K562 (cell line): ENCODE data around the gene AHCY. TPM values are rescaled to one million over a fixed set of nuclear protein-coding genes. Genes with fewer than 3 reads are reported as not detected.

Experiments
- BHLHE40 ChIP-seq: IDR thresholded peaks from 2 replicates; pipeline ENCODE4 v1.6.1; 2011; ENCODE audit warnings: low read length, improper control_type of control experiment
- CBX2 ChIP-seq: fragments of 200-600 bp; sonication (generic); IDR thresholded peaks from one replicate; pipeline ENCODE4 v1.6.1; 2012; ENCODE audit warnings: mild to moderate bottlenecking, low read length, inconsistent platforms; ENCODE audit not compliant: insufficient read depth, poor library complexity, severe bottlenecking
- CREB3 ChIP-seq: fragments of 450-650 bp; conservative IDR thresholded peaks from 2 replicates; pipeline ENCODE4 v1.6.1; 2016; ENCODE audit warnings: missing genetic modification characterization, low read depth, mild to moderate bottlenecking, missing compliant biosample characterization, moderate library complexity
- FOXK1 ChIP-seq: sonication (generic); formaldehyde crosslinking; IDR thresholded peaks from 2 replicates; pipeline ENCODE4 v1.8.0; 2022; ENCODE audit warnings: missing genetic modification reagents, mild to moderate bottlenecking, borderline replicate concordance
- GABPB2 ChIP-seq: fragments of 250-450 bp; sonication (Bioruptor Pico); conservative IDR thresholded peaks from 2 replicates; pipeline ENCODE4 v1.5.1; 2021; ENCODE audit warnings: mild to moderate bottlenecking
- MCM3 ChIP-seq: fragments of 450-650 bp; IDR thresholded peaks from 2 replicates; pipeline ENCODE4 v1.6.1; 2016
- NFATC3 ChIP-seq: fragments of 450-650 bp; IDR thresholded peaks from 2 replicates; pipeline ENCODE4 v1.6.1; 2017; ENCODE audit warnings: mild to moderate bottlenecking
- RAD21 ChIP-seq, 2 experiments: fragments of 250-450 bp in 1 of 2; fragments of 450-650 bp in 1 of 2; sonication (Bioruptor Pico) in 1 of 2; formaldehyde crosslinking in 1 of 2; IDR thresholded peaks in 1 of 2; conservative IDR thresholded peaks in 1 of 2; 2 replicates each; pipeline versions ENCODE4 v1.4.0 to v1.8.0; 2020 to 2022; ENCODE audit warnings: mild to moderate bottlenecking in 2 of 2, moderate library complexity in 1 of 2
- SMAD2 ChIP-seq: fragments of 150-350 bp; IDR thresholded peaks from 2 replicates; pipeline ENCODE4 v1.6.1; 2014; ENCODE audit warnings: low read depth, mild to moderate bottlenecking, low read length
- SRSF1 ChIP-seq: fragments of 200-400 bp; formaldehyde crosslinking; IDR thresholded peaks from 2 replicates; pipeline ENCODE4 v1.6.1; 2017; ENCODE audit warnings: mild to moderate bottlenecking, low read depth, low read length, moderate library complexity
- TRIM28 ChIP-seq: fragments of 450-650 bp; IDR thresholded peaks from 2 replicates; pipeline ENCODE4 v1.6.1; 2017
- ZFP36 ChIP-seq: fragments of 150-350 bp; IDR thresholded peaks from 2 replicates; pipeline ENCODE4 v1.6.1; 2018; ENCODE audit warnings: low read length, low read depth; ENCODE audit not compliant: partially characterized antibody
- ZNF282 ChIP-seq: sonication (generic); formaldehyde crosslinking; IDR thresholded peaks from 2 replicates; pipeline ENCODE4 v1.8.1; 2023; ENCODE audit warnings: missing genetic modification reagents
- ZNF316 ChIP-seq: fragments of 450-650 bp; IDR thresholded peaks from 2 replicates; pipeline ENCODE4 v1.6.1; 2016
- polyA plus RNA-seq, 8 experiments: library from polyadenylated mRNA; depleted of rRNA in 4 of 8; stranded (reverse) in 5 of 8; unstranded in 3 of 8; fragments of >200 nt; fragmentation: Nextera tagmentation in 2 of 8; fragmentation: Illumina TruSeq in 1 of 8; extraction: Ambion mirVana in 2 of 8; extraction: Trizol in 1 of 8; gene quantifications; 2 replicates each; pipeline versions ENCODE4 v1.2.1 to v1.2.3, GENCODE V29; 2011 to 2014; ENCODE audit warnings: inconsistent platforms in 1 of 8, missing spikeins in 1 of 8
- total RNA-seq, 7 experiments: library from RNA; depleted of rRNA in 6 of 7; stranded (reverse); fragments of >200 nt in 6 of 7; fragmentation: Illumina TruSeq in 2 of 7; extraction: Trizol in 2 of 7; gene quantifications; 2 replicates each; pipeline versions ENCODE4 v1.2.1 to v1.2.3, GENCODE V29; 2011 to 2021; ENCODE audit warnings: low replicate concordance in 1 of 7
- TF ChIP-seq, protein P1 (sequence below): fragments of 250-450 bp; sonication (Bioruptor Pico); IDR thresholded peaks from 2 replicates; pipeline ENCODE4 v1.8.0; 2021; ENCODE audit warnings: borderline replicate concordance, mild to moderate bottlenecking, moderate library complexity; ENCODE audit not compliant: poor library complexity, severe bottlenecking
- TF ChIP-seq, protein P2 (sequence below): sonication (generic); formaldehyde crosslinking; IDR thresholded peaks from 2 replicates; pipeline ENCODE4 v1.8.0; 2022; ENCODE audit warnings: mild to moderate bottlenecking, missing genetic modification reagents
- TF ChIP-seq, protein P3 (sequence below): fragments of 450-650 bp; IDR thresholded peaks from 2 replicates; pipeline ENCODE4 v1.6.1; 2018; ENCODE audit not compliant: partially characterized antibody
- TF ChIP-seq, protein P4 (sequence below): sonication (generic); formaldehyde crosslinking; IDR thresholded peaks from 2 replicates; pipeline ENCODE4 v1.8.0; 2022; ENCODE audit warnings: mild to moderate bottlenecking, missing genetic modification reagents
- TF ChIP-seq, protein P5 (sequence below): fragments of 450-650 bp; IDR thresholded peaks from 2 replicates; pipeline ENCODE4 v1.6.1; 2016; ENCODE audit warnings: low read depth, mild to moderate bottlenecking, moderate library complexity

Gene AHCY
- total and polyA plus RNA-seq, 9 of the 15 experiments (the other 6 are each of a cell fraction or from before 2014, with no cell fraction given) = 82.5 to 269 (median 190) TPM

GRCh38 chr20:34322267-34323105, 19.3 kb upstream of the AHCY start (continued):
- no peak for TF ChIP-seq CBX2
- TF ChIP-seq ZNF282 (CRISPR knock-in tag) = no peak
- TF ChIP-seq, protein P1, sequence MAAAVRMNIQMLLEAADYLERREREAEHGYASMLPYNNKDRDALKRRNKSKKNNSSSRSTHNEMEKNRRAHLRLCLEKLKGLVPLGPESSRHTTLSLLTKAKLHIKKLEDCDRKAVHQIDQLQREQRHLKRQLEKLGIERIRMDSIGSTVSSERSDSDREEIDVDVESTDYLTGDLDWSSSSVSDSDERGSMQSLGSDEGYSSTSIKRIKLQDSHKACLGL (CRISPR knock-in tag) = no peak
- TF ChIP-seq, protein P2, sequence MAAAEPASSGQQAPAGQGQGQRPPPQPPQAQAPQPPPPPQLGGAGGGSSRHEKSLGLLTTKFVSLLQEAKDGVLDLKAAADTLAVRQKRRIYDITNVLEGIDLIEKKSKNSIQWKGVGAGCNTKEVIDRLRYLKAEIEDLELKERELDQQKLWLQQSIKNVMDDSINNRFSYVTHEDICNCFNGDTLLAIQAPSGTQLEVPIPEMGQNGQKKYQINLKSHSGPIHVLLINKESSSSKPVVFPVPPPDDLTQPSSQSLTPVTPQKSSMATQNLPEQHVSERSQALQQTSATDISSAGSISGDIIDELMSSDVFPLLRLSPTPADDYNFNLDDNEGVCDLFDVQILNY (CRISPR knock-in tag) = no peak
- no peak for TF ChIP-seq MCM3
- peak; percentile 93 for TF ChIP-seq CREB3 (tag)
- no peak for TF ChIP-seq NFATC3
- TF ChIP-seq ZNF316 = no peak
- no peak for TF ChIP-seq RAD21 (CRISPR knock-in tag; conservative IDR thresholded peaks at IDR 0.05 in 1 of 2, IDR thresholded peaks at IDR 0.05 in 1 of 2)
- TF ChIP-seq GABPB2 (CRISPR knock-in tag) = no peak
- TF ChIP-seq TRIM28 = no peak
- TF ChIP-seq, protein P3, sequence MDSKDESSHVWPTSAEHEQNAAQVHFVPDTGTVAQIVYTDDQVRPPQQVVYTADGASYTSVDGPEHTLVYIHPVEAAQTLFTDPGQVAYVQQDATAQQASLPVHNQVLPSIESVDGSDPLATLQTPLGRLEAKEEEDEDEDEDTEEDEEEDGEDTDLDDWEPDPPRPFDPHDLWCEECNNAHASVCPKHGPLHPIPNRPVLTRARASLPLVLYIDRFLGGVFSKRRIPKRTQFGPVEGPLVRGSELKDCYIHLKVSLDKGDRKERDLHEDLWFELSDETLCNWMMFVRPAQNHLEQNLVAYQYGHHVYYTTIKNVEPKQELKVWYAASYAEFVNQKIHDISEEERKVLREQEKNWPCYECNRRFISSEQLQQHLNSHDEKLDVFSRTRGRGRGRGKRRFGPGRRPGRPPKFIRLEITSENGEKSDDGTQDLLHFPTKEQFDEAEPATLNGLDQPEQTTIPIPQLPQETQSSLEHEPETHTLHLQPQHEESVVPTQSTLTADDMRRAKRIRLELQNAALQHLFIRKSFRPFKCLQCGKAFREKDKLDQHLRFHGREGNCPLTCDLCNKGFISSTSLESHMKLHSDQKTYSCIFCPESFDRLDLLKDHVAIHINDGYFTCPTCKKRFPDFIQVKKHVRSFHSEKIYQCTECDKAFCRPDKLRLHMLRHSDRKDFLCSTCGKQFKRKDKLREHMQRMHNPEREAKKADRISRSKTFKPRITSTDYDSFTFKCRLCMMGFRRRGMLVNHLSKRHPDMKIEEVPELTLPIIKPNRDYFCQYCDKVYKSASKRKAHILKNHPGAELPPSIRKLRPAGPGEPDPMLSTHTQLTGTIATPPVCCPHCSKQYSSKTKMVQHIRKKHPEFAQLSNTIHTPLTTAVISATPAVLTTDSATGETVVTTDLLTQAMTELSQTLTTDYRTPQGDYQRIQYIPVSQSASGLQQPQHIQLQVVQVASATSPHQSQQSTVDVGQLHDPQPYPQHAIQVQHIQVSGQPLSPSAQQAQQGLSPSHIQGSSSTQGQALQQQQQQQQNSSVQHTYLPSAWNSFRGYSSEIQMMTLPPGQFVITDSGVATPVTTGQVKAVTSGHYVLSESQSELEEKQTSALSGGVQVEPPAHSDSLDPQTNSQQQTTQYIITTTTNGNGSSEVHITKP = no peak
- no peak for TF ChIP-seq FOXK1 (CRISPR knock-in tag)
- no peak for TF ChIP-seq SMAD2
- TF ChIP-seq SRSF1 = no peak
- TF ChIP-seq, protein P4, sequence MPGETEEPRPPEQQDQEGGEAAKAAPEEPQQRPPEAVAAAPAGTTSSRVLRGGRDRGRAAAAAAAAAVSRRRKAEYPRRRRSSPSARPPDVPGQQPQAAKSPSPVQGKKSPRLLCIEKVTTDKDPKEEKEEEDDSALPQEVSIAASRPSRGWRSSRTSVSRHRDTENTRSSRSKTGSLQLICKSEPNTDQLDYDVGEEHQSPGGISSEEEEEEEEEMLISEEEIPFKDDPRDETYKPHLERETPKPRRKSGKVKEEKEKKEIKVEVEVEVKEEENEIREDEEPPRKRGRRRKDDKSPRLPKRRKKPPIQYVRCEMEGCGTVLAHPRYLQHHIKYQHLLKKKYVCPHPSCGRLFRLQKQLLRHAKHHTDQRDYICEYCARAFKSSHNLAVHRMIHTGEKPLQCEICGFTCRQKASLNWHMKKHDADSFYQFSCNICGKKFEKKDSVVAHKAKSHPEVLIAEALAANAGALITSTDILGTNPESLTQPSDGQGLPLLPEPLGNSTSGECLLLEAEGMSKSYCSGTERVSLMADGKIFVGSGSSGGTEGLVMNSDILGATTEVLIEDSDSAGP (CRISPR knock-in tag) = no peak
- TF ChIP-seq, protein P5, sequence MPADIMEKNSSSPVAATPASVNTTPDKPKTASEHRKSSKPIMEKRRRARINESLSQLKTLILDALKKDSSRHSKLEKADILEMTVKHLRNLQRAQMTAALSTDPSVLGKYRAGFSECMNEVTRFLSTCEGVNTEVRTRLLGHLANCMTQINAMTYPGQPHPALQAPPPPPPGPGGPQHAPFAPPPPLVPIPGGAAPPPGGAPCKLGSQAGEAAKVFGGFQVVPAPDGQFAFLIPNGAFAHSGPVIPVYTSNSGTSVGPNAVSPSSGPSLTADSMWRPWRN = no peak
- no peak for TF ChIP-seq BHLHE40
- no peak for TF ChIP-seq ZFP36
